Fibroblast of mammary gland (primary cell): ENCODE measurements around the gene ARL13B.

ENCODE experiments used
- DNase-seq: peaks from one replicate; pipeline ENCODE4 v3.0.0-alpha.2; 2010; ENCODE audit warnings: low read depth
- H3K4me3 ChIP-seq: 2 replicates; pipeline ENCODE4 v1.5.1; 2011; ENCODE audit warnings: low read depth, mild to moderate bottlenecking, low read length, moderate library complexity; ENCODE audit not compliant: control insufficient read depth
- CTCF ChIP-seq: conservative IDR thresholded peaks from 2 replicates; pipeline ENCODE4 v1.5.1; 2011; ENCODE audit warnings: low read depth, low read length, inconsistent platforms; ENCODE audit not compliant: control insufficient read depth, insufficient read depth

ARL13B gene

GRCh38 chr3:93994056-93994455, 14.1 kb downstream of the ARL13B start:
- peak; percentile 17 for DNase-seq
- TF ChIP-seq CTCF, result no peak

GRCh38 chr3:94001191-94001590, 21.2 kb downstream of the ARL13B start:
- TF ChIP-seq CTCF, result no peak
- DNase-seq, result no peak
- H3K4me3 ChIP-seq, result no peak overlapping the region

More at GRCh38 chr3:93994056-93994455, 14.1 kb downstream of the ARL13B start:
- H3K4me3 ChIP-seq, result no peak overlapping the region

- no peak overlapping the region for H3K4me3 ChIP-seq
Observed at GRCh38 chr3:94001827-94002495, 22.0 kb downstream of the ARL13B start.

GRCh38 chr3:94004301-94004910, 24.5 kb downstream of the ARL13B start:
- peak; percentile 91 for TF ChIP-seq CTCF
- peak; percentile 82 for DNase-seq
- no peak overlapping the region for H3K4me3 ChIP-seq

More at GRCh38 chr3:94001827-94002495, 22.0 kb downstream of the ARL13B start:
- DNase-seq, result no peak
- TF ChIP-seq CTCF, result no peak

- no peak for TF ChIP-seq CTCF
- DNase-seq, result no peak
- H3K4me3 ChIP-seq, result no peak overlapping the region
Observed at GRCh38 chr3:94008253-94008652, 28.3 kb downstream of the ARL13B start.

GRCh38 chr3:94009608-94010007, 29.7 kb downstream of the ARL13B start:
- no peak overlapping the region for H3K4me3 ChIP-seq
- DNase-seq, result no peak
- TF ChIP-seq CTCF, result no peak
